HepG2 (cell line): Measurements from ENCODE around the gene GGA1. TPM values are rescaled to one million over a fixed set of nuclear protein-coding genes. Genes with fewer than 3 reads are reported as not detected.

Source experiments
- ELF1 ChIP-seq: sonication (generic); formaldehyde crosslinking; IDR thresholded peaks from 2 replicates; pipeline ENCODE4 v1.4.0; 2020; ENCODE audit warnings: missing genetic modification reagents
- FOXA1 ChIP-seq, 2 experiments: fragments of 450-650 bp in 1 of 2; sonication (generic) in 1 of 2; formaldehyde crosslinking in 1 of 2; IDR thresholded peaks; 2 replicates each; pipeline versions ENCODE4 v1.4.0 to v1.6.1; 2016 to 2020; ENCODE audit warnings: missing genetic modification reagents in 1 of 2
- GTF3A ChIP-seq: sonication (generic); formaldehyde crosslinking; conservative IDR thresholded peaks from 2 replicates; pipeline ENCODE4 v1.4.0; 2020; ENCODE audit warnings: mild to moderate bottlenecking, missing genetic modification reagents
- KAT2B ChIP-seq: fragments of 150-350 bp; IDR thresholded peaks from 2 replicates; pipeline ENCODE4 v1.6.1; 2014; ENCODE audit warnings: low read depth, low read length, borderline replicate concordance
- MEIS2 ChIP-seq: sonication (generic); formaldehyde crosslinking; IDR thresholded peaks from 2 replicates; pipeline ENCODE4 v1.9.0; 2021; ENCODE audit warnings: mild to moderate bottlenecking, missing genetic modification reagents
- RBM39 ChIP-seq: fragments of 200-400 bp; formaldehyde crosslinking; IDR thresholded peaks from one replicate; pipeline ENCODE4 v1.6.1; 2018; ENCODE audit warnings: antibody characterized with exemption, mild to moderate bottlenecking, low read depth, low read length; ENCODE audit not compliant: poor library complexity, severe bottlenecking
- U2AF1 ChIP-seq: fragments of 200-400 bp; formaldehyde crosslinking; optimal IDR thresholded peaks from 2 replicates; pipeline ENCODE3; 2017; ENCODE audit warnings: mild to moderate bottlenecking, low read depth, low read length
- ZFP1 ChIP-seq: IDR thresholded peaks from 2 replicates; pipeline ENCODE4 v1.6.1; 2016
- ZFX ChIP-seq: sonication (generic); formaldehyde crosslinking; IDR thresholded peaks from 2 replicates; pipeline ENCODE4 v1.4.0; 2020; ENCODE audit warnings: mild to moderate bottlenecking, low read depth, missing genetic modification reagents, moderate library complexity
- ZMYM2 ChIP-seq: sonication (generic); formaldehyde crosslinking; IDR thresholded peaks from 2 replicates; pipeline ENCODE4 v1.8.0; 2022; ENCODE audit warnings: mild to moderate bottlenecking, missing genetic modification reagents
- ZNF235 ChIP-seq: sonication (generic); formaldehyde crosslinking; IDR thresholded peaks from 2 replicates; pipeline ENCODE4 v1.8.1; 2023; ENCODE audit warnings: mild to moderate bottlenecking, missing genetic modification reagents, borderline replicate concordance
- ZNF329 ChIP-seq: sonication (generic); formaldehyde crosslinking; IDR thresholded peaks from 2 replicates; pipeline ENCODE4 v1.9.0; 2021; ENCODE audit warnings: low read depth, mild to moderate bottlenecking, missing genetic modification reagents
- ZNF713 ChIP-seq: sonication (generic); formaldehyde crosslinking; IDR thresholded peaks from 2 replicates; pipeline ENCODE4 v1.4.0; 2020; ENCODE audit warnings: mild to moderate bottlenecking, missing genetic modification reagents
- ZNF75D ChIP-seq: sonication (generic); formaldehyde crosslinking; IDR thresholded peaks from 2 replicates; pipeline ENCODE4 v1.8.1; 2023; ENCODE audit warnings: missing genetic modification reagents, mild to moderate bottlenecking, borderline replicate concordance
- polyA plus RNA-seq, 8 experiments: library from polyadenylated mRNA; depleted of rRNA in 3 of 8; stranded (reverse) in 7 of 8; unstranded in 1 of 8; fragments of >200 nt; fragmentation: Illumina TruSeq in 4 of 8; extraction: Trizol in 4 of 8; gene quantifications; 2 replicates each; pipeline versions ENCODE4 v1.2.1 to v1.2.3, GENCODE V29; 2011 to 2016; ENCODE audit warnings: low read depth in 4 of 8, missing spikeins in 1 of 8, mixed read lengths in 1 of 8; ENCODE audit not compliant: insufficient read depth in 1 of 8
- total RNA-seq, 5 experiments: library from RNA; depleted of rRNA; stranded (reverse); fragments of >200 nt; fragmentation: Illumina TruSeq; extraction: Trizol; gene quantifications; 2 replicates each; pipeline ENCODE4 v1.2.3, GENCODE V29; 2016; ENCODE audit warnings: low read depth in 1 of 5
- TF ChIP-seq, protein P1 (sequence below): sonication (generic); formaldehyde crosslinking; IDR thresholded peaks from 2 replicates; pipeline ENCODE4 v1.8.1; 2023; ENCODE audit warnings: mild to moderate bottlenecking, inconsistent platforms, moderate library complexity, missing genetic modification reagents, borderline replicate concordance
- TF ChIP-seq, protein P2 (sequence below): IDR thresholded peaks from 2 replicates; pipeline ENCODE4 v1.6.1; 2016; ENCODE audit warnings: mild to moderate bottlenecking
- TF ChIP-seq, protein P3 (sequence below): sonication (generic); formaldehyde crosslinking; IDR thresholded peaks from 2 replicates; pipeline ENCODE4 v1.5.0; 2020; ENCODE audit warnings: missing genetic modification reagents
- TF ChIP-seq, protein P4 (sequence below): sonication (generic); formaldehyde crosslinking; IDR thresholded peaks from 2 replicates; pipeline ENCODE4 v1.4.0; 2020; ENCODE audit warnings: missing genetic modification reagents
- TF ChIP-seq, protein P5 (sequence below): sonication (generic); formaldehyde crosslinking; IDR thresholded peaks from 2 replicates; pipeline ENCODE4 v1.9.0; 2021; ENCODE audit warnings: missing genetic modification reagents, borderline replicate concordance

GGA1 gene
- total and polyA plus RNA-seq, 2 of the 13 experiments (the other 11 are each of a cell fraction or from before 2014, with no cell fraction given), result 29.1 to 87.2 TPM

DNA sequence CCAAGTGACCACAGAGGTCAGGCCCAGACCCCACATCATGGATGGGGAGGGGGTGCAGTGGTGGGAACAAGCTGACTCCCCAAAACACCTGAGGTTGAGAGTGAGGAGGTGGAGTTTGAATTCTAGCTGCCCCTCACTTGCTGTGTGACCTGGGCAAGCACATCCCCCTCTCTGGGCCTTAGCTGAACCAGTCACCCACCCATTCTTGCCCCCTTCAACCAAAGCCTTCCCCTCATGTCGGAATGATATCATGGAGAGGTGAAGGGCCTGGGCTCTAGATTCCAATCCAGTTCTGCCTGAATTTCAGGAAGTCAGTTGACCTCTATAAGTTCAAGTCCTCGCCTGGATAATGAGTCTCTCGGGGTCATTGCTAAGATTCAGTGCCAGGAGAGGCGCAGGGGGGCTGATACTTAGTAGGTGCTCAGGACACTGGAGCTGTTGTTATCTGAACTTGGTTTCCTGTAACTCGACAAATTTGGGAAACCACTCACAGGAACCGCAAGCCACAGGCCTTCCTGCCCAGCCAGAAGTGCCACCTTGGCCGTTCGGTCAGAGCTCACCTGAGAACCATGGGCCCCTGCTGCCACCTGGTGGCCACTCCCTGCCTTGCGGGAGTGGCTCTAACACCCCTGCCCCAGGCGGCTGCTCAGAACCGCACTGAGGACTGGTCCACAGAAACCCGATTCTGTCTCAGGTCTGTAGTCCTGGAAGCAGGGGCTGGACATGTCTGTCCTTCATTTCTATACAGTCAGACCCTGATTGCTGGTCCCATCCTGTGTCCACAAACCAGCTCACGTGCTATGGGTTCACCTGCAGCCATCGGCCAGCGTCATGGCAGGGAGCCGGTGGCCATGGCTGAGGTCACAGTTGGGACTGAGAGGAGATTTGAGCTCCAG is 41.5 kb upstream of the GGA1 start (continued):
- TF ChIP-seq, protein P1, sequence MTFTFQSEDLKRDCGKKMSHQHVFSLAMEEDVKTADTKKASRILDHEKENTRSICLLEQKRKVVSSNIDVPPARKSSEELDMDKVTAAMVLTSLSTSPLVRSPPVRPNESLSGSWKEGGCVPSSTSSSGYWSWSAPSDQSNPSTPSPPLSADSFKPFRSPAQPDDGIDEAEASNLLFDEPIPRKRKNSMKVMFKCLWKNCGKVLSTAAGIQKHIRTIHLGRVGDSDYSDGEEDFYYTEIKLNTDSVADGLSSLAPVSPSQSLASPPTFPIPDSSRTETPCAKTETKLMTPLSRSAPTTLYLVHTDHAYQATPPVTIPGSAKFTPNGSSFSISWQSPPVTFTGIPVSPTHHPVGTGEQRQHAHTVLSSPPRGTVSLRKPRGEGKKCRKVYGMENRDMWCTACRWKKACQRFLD (CRISPR knock-in tag), result no peak
- TF ChIP-seq U2AF1, result no peak
- TF ChIP-seq, protein P2, sequence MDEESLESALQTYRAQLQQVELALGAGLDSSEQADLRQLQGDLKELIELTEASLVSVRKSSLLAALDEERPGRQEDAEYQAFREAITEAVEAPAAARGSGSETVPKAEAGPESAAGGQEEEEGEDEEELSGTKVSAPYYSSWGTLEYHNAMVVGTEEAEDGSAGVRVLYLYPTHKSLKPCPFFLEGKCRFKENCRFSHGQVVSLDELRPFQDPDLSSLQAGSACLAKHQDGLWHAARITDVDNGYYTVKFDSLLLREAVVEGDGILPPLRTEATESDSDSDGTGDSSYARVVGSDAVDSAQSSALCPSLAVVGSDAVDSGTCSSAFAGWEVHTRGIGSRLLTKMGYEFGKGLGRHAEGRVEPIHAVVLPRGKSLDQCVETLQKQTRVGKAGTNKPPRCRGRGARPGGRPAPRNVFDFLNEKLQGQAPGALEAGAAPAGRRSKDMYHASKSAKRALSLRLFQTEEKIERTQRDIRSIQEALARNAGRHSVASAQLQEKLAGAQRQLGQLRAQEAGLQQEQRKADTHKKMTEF (CRISPR knock-in tag), result peak; percentile 51; the same call in 1 of the 2 replicates
- TF ChIP-seq, protein P3, sequence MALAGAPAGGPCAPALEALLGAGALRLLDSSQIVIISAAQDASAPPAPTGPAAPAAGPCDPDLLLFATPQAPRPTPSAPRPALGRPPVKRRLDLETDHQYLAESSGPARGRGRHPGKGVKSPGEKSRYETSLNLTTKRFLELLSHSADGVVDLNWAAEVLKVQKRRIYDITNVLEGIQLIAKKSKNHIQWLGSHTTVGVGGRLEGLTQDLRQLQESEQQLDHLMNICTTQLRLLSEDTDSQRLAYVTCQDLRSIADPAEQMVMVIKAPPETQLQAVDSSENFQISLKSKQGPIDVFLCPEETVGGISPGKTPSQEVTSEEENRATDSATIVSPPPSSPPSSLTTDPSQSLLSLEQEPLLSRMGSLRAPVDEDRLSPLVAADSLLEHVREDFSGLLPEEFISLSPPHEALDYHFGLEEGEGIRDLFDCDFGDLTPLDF (CRISPR knock-in tag), result no peak
- 0 out of 2 replicates have a peak, but pooled peaks have one; percentile 26 for TF ChIP-seq MEIS2 (CRISPR knock-in tag)
- no peak for TF ChIP-seq KAT2B
- no peak for TF ChIP-seq ZMYM2 (CRISPR knock-in tag)
- TF ChIP-seq, protein P4, sequence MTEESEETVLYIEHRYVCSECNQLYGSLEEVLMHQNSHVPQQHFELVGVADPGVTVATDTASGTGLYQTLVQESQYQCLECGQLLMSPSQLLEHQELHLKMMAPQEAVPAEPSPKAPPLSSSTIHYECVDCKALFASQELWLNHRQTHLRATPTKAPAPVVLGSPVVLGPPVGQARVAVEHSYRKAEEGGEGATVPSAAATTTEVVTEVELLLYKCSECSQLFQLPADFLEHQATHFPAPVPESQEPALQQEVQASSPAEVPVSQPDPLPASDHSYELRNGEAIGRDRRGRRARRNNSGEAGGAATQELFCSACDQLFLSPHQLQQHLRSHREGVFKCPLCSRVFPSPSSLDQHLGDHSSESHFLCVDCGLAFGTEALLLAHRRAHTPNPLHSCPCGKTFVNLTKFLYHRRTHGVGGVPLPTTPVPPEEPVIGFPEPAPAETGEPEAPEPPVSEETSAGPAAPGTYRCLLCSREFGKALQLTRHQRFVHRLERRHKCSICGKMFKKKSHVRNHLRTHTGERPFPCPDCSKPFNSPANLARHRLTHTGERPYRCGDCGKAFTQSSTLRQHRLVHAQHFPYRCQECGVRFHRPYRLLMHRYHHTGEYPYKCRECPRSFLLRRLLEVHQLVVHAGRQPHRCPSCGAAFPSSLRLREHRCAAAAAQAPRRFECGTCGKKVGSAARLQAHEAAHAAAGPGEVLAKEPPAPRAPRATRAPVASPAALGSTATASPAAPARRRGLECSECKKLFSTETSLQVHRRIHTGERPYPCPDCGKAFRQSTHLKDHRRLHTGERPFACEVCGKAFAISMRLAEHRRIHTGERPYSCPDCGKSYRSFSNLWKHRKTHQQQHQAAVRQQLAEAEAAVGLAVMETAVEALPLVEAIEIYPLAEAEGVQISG (CRISPR knock-in tag), result peak; percentile 38; the same call in 1 of the 2 replicates
- TF ChIP-seq GTF3A (CRISPR knock-in tag), result no peak
- no peak for TF ChIP-seq ZNF75D (CRISPR knock-in tag)
- TF ChIP-seq ZFX (CRISPR knock-in tag), result peak; percentile 36; the same call in 1 of the 2 replicates
- TF ChIP-seq ZFP1, result no peak
- TF ChIP-seq FOXA1 (IDR thresholded peaks at IDR 0.05), result no peak
- no peak for TF ChIP-seq FOXA1 (CRISPR knock-in tag; IDR thresholded peaks at IDR 0.05)
- TF ChIP-seq, protein P5, sequence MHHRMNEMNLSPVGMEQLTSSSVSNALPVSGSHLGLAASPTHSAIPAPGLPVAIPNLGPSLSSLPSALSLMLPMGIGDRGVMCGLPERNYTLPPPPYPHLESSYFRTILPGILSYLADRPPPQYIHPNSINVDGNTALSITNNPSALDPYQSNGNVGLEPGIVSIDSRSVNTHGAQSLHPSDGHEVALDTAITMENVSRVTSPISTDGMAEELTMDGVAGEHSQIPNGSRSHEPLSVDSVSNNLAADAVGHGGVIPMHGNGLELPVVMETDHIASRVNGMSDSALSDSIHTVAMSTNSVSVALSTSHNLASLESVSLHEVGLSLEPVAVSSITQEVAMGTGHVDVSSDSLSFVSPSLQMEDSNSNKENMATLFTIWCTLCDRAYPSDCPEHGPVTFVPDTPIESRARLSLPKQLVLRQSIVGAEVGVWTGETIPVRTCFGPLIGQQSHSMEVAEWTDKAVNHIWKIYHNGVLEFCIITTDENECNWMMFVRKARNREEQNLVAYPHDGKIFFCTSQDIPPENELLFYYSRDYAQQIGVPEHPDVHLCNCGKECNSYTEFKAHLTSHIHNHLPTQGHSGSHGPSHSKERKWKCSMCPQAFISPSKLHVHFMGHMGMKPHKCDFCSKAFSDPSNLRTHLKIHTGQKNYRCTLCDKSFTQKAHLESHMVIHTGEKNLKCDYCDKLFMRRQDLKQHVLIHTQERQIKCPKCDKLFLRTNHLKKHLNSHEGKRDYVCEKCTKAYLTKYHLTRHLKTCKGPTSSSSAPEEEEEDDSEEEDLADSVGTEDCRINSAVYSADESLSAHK (CRISPR knock-in tag), result no peak
- TF ChIP-seq ZNF713 (CRISPR knock-in tag), result no peak
- TF ChIP-seq ELF1 (CRISPR knock-in tag), result peak; percentile 22; the same call in 1 of the 2 replicates
- no peak; the same call in 1 of the 2 replicates for TF ChIP-seq ZNF329
- TF ChIP-seq ZNF235 (CRISPR knock-in tag), result no peak
- TF ChIP-seq RBM39, result no peak
